Smooth muscle cell (in vitro differentiated cells): ENCODE data around the gene CEP55. TPM values are rescaled to one million over a fixed set of nuclear protein-coding genes. Genes with fewer than 3 reads are reported as not detected.
A peak's percentile ranks its signal among the peaks of the same experiment; 100 is the strongest.

Experiments
- DNase-seq: peaks from one replicate; lab custom pipeline; 2025; ENCODE audit not compliant: unreplicated experiment; lab: John Stamatoyannopoulos, UW
- H2AFZ ChIP-seq: fragments of 200-600 bp; sonication (generic); 2 replicates; pipeline ENCODE4 v1.6.0; 2016; ENCODE audit warnings: antibody characterized with exemption, low read depth, mild to moderate bottlenecking
- H3F3A ChIP-seq: fragments of 200-600 bp; sonication (generic); 2 replicates; pipeline ENCODE4 v1.6.0; 2017; ENCODE audit warnings: antibody characterized with exemption, low read depth
- H3K27ac ChIP-seq: fragments of 200-600 bp; sonication (generic); 2 replicates; pipeline ENCODE4 v1.5.1; 2016; ENCODE audit warnings: low read depth, mild to moderate bottlenecking
- H3K27me3 ChIP-seq: fragments of 200-600 bp; sonication (generic); 2 replicates; pipeline ENCODE4 v1.6.1; 2016; ENCODE audit warnings: low read depth, mild to moderate bottlenecking
- H3K36me3 ChIP-seq: fragments of 200-600 bp; sonication (generic); 2 replicates; pipeline ENCODE4 v1.5.1; 2016; ENCODE audit warnings: low read depth
- H3K4me1 ChIP-seq: fragments of 200-600 bp; sonication (generic); 2 replicates; pipeline ENCODE4 v1.5.1; 2016; ENCODE audit warnings: low read depth
- H3K4me2 ChIP-seq: fragments of 200-600 bp; sonication (generic); 2 replicates; pipeline ENCODE4 v1.6.0; 2016; ENCODE audit warnings: mild to moderate bottlenecking
- H3K4me3 ChIP-seq: fragments of 200-600 bp; sonication (generic); 2 replicates; pipeline ENCODE4 v1.5.1; 2016; ENCODE audit warnings: mild to moderate bottlenecking
- H3K79me2 ChIP-seq: fragments of 200-600 bp; sonication (generic); 2 replicates; pipeline ENCODE4 v1.6.0; 2016; ENCODE audit warnings: low read depth, mild to moderate bottlenecking
- H3K9ac ChIP-seq: fragments of 200-600 bp; sonication (generic); 2 replicates; pipeline ENCODE4 v1.6.0; 2016; ENCODE audit warnings: low read depth
- H3K9me3 ChIP-seq: fragments of 200-600 bp; sonication (generic); replicated peaks from 2 replicates; pipeline ENCODE4 v1.5.1; 2016; ENCODE audit warnings: low read depth
- H4K20me1 ChIP-seq: fragments of 200-600 bp; sonication (generic); 2 replicates; pipeline ENCODE4 v1.6.0; 2016; ENCODE audit warnings: low read depth
- CTCF ChIP-seq: fragments of 200-600 bp; sonication (generic); IDR thresholded peaks from 2 replicates; pipeline ENCODE4 v1.5.1; 2017; ENCODE audit warnings: borderline replicate concordance, mild to moderate bottlenecking, antibody characterized with exemption; ENCODE audit not compliant: insufficient read depth, poor library complexity, severe bottlenecking
- WGBS: methylation state at CpG from one replicate; pipeline ENCODE4 v1.1.7; 2016; ENCODE audit warnings: low lambda C conversion rate; 5-methylcytosine and 5-hydroxymethylcytosine counted together
- polyA plus RNA-seq: library from polyadenylated mRNA; unstranded; fragments of >200 nt; fragmentation: Nextera tagmentation; extraction: Ambion mirVana; gene quantifications from 2 replicates; pipeline ENCODE4 v1.2.1, GENCODE V29; 2016
- total RNA-seq: library from RNA; depleted of rRNA; stranded (reverse); fragments of >200 nt; gene quantifications from 2 replicates; pipeline ENCODE4 v1.2.3, GENCODE V29; 2014

Gene CEP55
- total and polyA plus RNA-seq, 2 experiments from 2014 or later: 6.8 to 9.3 TPM

- no peak overlapping the region for H3K9ac ChIP-seq
- H3F3A ChIP-seq: peaks cover 3% of the 10 kb centered on the region
- no peak overlapping the region for H3K4me2 ChIP-seq
- H3K27me3 ChIP-seq: no peaks in the 10 kb centered on the region
- H3K4me1 ChIP-seq: peaks cover 2% of the 10 kb centered on the region
- no peaks in the 10 kb centered on the region for H3K36me3 ChIP-seq
- no peak for TF ChIP-seq CTCF
- no peaks in the 10 kb centered on the region for H4K20me1 ChIP-seq
- DNase-seq: no peak
- no peak overlapping the region for H2AFZ ChIP-seq
- H3K4me3 ChIP-seq: no peak overlapping the region
- H3K79me2 ChIP-seq: peaks cover 8% of the 10 kb centered on the region
- no peaks in the 10 kb centered on the region for H3K9me3 ChIP-seq
- no peak overlapping the region for H3K27ac ChIP-seq
- 27% methylated on average over 3 of the region's 3 CpGs for WGBS
These were observed 3.2 kb upstream of the CEP55 start for GRCh38 chr10:93493162-93493561.

DNA sequence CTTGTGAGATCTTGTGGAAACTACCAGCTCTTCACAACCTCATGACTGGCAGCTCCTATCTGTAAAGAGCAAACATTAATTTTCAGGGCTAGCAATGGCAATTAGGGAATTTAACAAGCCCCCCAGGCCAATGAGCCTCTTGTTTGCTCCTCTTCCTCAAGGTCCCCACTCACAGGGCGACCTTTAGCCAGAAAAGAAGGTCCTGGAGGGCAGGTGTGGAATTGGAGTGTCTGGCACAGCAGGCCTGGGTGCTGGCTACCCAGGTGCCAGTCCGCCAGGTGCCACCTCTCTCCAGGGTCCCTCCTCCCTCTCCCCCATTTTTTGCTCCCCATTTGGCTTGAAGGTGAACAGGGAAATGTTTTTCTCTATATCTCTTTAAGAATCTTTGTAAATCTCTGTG, 1.9 kb upstream of the CEP55 start:
- H3K4me3 ChIP-seq: no peak overlapping the region
- H2AFZ ChIP-seq: no peak overlapping the region
- no peak overlapping the region for H3K9ac ChIP-seq
- no peak overlapping the region for H3K4me2 ChIP-seq
- H4K20me1 ChIP-seq: no peaks in the 10 kb centered on the region
- H3K27me3 ChIP-seq: no peaks in the 10 kb centered on the region
- no peaks in the 10 kb centered on the region for H3K36me3 ChIP-seq
- no peak overlapping the region for H3K27ac ChIP-seq
- H3F3A ChIP-seq: peaks cover 3% of the 10 kb centered on the region
- H3K79me2 ChIP-seq: peaks cover 11% of the 10 kb centered on the region
- WGBS: 89% methylated on average over 2 of the region's 2 CpGs
- no peaks in the 10 kb centered on the region for H3K9me3 ChIP-seq
- no peak for DNase-seq
- TF ChIP-seq CTCF: no peak
- peaks cover 8% of the 10 kb centered on the region for H3K4me1 ChIP-seq

DNA sequence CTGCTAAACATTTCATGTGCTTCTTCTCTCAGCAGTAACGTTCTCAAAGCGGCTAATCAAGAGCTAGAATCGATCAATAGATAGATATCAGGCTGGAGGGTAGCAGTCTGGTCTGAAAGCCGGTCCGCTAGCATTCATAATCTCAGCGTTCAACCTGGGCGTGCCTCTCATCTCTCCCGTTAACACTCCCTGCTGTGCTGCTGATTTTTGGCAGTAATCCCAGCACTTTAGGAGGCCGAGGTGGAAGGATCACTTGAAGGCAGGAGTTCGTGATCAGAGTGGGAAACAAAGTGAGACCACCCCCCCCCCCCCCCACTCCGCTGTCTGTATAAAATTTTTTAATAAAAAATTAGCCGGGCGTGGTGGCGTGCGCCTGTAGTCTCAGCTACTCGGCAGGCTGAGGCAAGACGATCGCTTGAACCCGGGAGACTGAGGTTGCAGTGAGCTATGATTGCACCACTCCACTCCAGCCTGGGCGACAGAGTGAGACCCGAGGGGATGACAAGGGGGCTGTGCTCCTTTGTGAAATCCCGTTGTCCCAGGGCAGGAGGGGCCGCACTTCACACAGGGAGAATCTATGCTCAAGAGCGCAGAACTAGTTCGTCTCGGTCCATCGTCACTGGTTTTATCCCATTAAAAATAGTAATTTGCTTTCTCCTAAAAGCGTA, 624 bp upstream of the CEP55 start:
- Histone ChIP-seq H3K79me2 (peaks cover 11% of the 10 kb centered on the region), H3K9me3 (no peaks in the 10 kb centered on the region), H3K9ac (peak overlapping the region; percentile 37), H3K4me1 (peaks cover 8% of the 10 kb centered on the region), H3K36me3 (no peaks in the 10 kb centered on the region), H3K27me3 (no peaks in the 10 kb centered on the region), H3K27ac (peak overlapping the region; percentile 27), H3K4me2 (peak overlapping the region; percentile 91), H4K20me1 (no peaks in the 10 kb centered on the region), H3F3A (peaks cover 3% of the 10 kb centered on the region), H2AFZ (peak overlapping the region; percentile 85), H3K4me3 (peak overlapping the region; percentile 85)
- WGBS: 3% methylated on average over 28 of the region's 28 CpGs
- no peak for DNase-seq
- no peak for TF ChIP-seq CTCF

DNA sequence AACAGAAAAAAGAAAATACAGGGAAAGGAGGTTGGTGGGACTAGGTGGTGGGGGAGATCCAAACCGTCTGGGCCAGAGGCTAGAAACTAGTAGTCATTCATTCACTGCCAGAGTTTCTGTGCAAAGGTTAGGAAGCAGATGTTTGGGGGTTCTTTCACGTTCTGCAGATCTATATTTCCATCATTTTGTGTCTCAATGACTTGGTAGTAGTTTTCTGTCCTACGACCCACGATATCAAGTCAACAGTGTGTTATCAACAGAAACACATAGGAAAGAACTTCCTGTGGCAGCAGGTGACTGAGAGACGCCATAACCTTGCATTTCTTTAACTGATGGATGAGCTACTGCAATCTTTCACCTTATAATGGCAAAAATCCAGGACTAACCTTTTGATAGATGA, 1.8 kb downstream of the CEP55 start:
- peaks cover 8% of the 10 kb centered on the region for H3K4me1 ChIP-seq
- H3K27me3 ChIP-seq: no peaks in the 10 kb centered on the region
- H3F3A ChIP-seq: peaks cover 3% of the 10 kb centered on the region
- H3K9ac ChIP-seq: no peak overlapping the region
- no peaks in the 10 kb centered on the region for H4K20me1 ChIP-seq
- TF ChIP-seq CTCF: no peak
- no peak for DNase-seq
- H3K4me3 ChIP-seq: no peak overlapping the region
- H3K27ac ChIP-seq: no peak overlapping the region
- H3K4me2 ChIP-seq: no peak overlapping the region
- peaks cover 11% of the 10 kb centered on the region for H3K79me2 ChIP-seq
- 78% methylated on average over 5 of the region's 5 CpGs for WGBS
- no peaks in the 10 kb centered on the region for H3K36me3 ChIP-seq
- no peaks in the 10 kb centered on the region for H3K9me3 ChIP-seq
- peak overlapping the region; percentile 11 for H2AFZ ChIP-seq
